ENCODE results near the gene OR10A5. TPM values are rescaled to one million over a fixed set of nuclear protein-coding genes. Genes with fewer than 3 reads are reported as not detected.

OR10A5 gene
- total RNA-seq, 1 experiment from 2014 or later: not detected

Other genes with a start within 250 kb of the OR10A5 start
- gene RRP8, start 242.1 kb upstream of the OR10A5 start, total RNA-seq (2014; rRNA removed; shearing (Covaris generic); ENCODE audit: low replicate concordance): 21.1 and 32.9 TPM in 2 replicates
- 92.9 and 136 TPM in 2 replicates for gene ILK, start 241.9 kb upstream of the OR10A5 start, total RNA-seq (2014; rRNA removed; shearing (Covaris generic); ENCODE audit: low replicate concordance)
- 59.5 and 111 TPM in 2 replicates for gene TAF10, start 233.5 kb upstream of the OR10A5 start, total RNA-seq (2014; rRNA removed; shearing (Covaris generic); ENCODE audit: low replicate concordance)
- 2.5 and 15.2 TPM in 2 replicates for gene TPP1, start 226.3 kb upstream of the OR10A5 start, total RNA-seq (2014; rRNA removed; shearing (Covaris generic); ENCODE audit: low replicate concordance)
- gene DCHS1, start 189.9 kb upstream of the OR10A5 start, total RNA-seq (2014; rRNA removed; shearing (Covaris generic); ENCODE audit: low replicate concordance): 4.3 and 5.4 TPM in 2 replicates
- 77.2 and 1,705 TPM in 2 replicates for gene MRPL17, start 162.3 kb upstream of the OR10A5 start, total RNA-seq (2014; rRNA removed; shearing (Covaris generic); ENCODE audit: low replicate concordance)
- 0.33 TPM in 1 of 2 replicates, not detected in the other for gene OR2AG2, start 73.7 kb upstream of the OR10A5 start, total RNA-seq (2014; rRNA removed; shearing (Covaris generic); ENCODE audit: low replicate concordance)
- gene OR2AG1, start 62.7 kb upstream of the OR10A5 start, total RNA-seq (2014; rRNA removed; shearing (Covaris generic); ENCODE audit: low replicate concordance): not detected in 2 replicates
- not detected in 2 replicates for gene OR6A2, start 46.0 kb upstream of the OR10A5 start, total RNA-seq (2014; rRNA removed; shearing (Covaris generic); ENCODE audit: low replicate concordance)
- not detected in 2 replicates for gene OR10A2, start 17.4 kb downstream of the OR10A5 start, total RNA-seq (2014; rRNA removed; shearing (Covaris generic); ENCODE audit: low replicate concordance)
- not detected in 2 replicates for gene OR10A4, start 30.9 kb downstream of the OR10A5 start, total RNA-seq (2014; rRNA removed; shearing (Covaris generic); ENCODE audit: low replicate concordance)
- gene OR2D2, start 46.8 kb downstream of the OR10A5 start, total RNA-seq (2014; rRNA removed; shearing (Covaris generic); ENCODE audit: low replicate concordance): not detected in 2 replicates
- not detected in 2 replicates for gene OR2D3, start 75.3 kb downstream of the OR10A5 start, total RNA-seq (2014; rRNA removed; shearing (Covaris generic); ENCODE audit: low replicate concordance)
- gene ZNF215, start 80.7 kb downstream of the OR10A5 start, total RNA-seq (2014; rRNA removed; shearing (Covaris generic); ENCODE audit: low replicate concordance): 6.2 and 8.0 TPM in 2 replicates
- 1.1 and 2.2 TPM in 2 replicates for gene ZNF214, start 174.7 kb downstream of the OR10A5 start, total RNA-seq (2014; rRNA removed; shearing (Covaris generic); ENCODE audit: low replicate concordance)
- gene NLRP14, start 174.8 kb downstream of the OR10A5 start, total RNA-seq (2014; rRNA removed; shearing (Covaris generic); ENCODE audit: low replicate concordance): 0.12 TPM in 1 of 2 replicates, not detected in the other
- not detected in 2 replicates for gene RBMXL2, start 243.3 kb downstream of the OR10A5 start, total RNA-seq (2014; rRNA removed; shearing (Covaris generic); ENCODE audit: low replicate concordance)

All from MG63 (cell line).